GM18505 (cell line): ENCODE results near the gene KDM6A.
A peak's percentile ranks its signal among the peaks of the same experiment; 100 is the strongest.
"Not testable (repeated sequence)": the region's sequence is repeated elsewhere in the genome, so short reads cannot be mapped to it uniquely, and the experiment has no call there.

ENCODE experiments used
- ATAC-seq: cut with Tn5 transposase; IDR thresholded peaks from one replicate; pipeline ENCODE4 v1.9.1; 2021; ENCODE audit not compliant: unreplicated experiment
- POLR2A ChIP-seq: IDR thresholded peaks from 4 replicates; pipeline ENCODE4 v1.6.1; 2011; ENCODE audit warnings: borderline replicate concordance; ENCODE audit not compliant: insufficient read depth, insufficient read length; ENCODE audit errors: extremely low read depth

KDM6A gene

DNA sequence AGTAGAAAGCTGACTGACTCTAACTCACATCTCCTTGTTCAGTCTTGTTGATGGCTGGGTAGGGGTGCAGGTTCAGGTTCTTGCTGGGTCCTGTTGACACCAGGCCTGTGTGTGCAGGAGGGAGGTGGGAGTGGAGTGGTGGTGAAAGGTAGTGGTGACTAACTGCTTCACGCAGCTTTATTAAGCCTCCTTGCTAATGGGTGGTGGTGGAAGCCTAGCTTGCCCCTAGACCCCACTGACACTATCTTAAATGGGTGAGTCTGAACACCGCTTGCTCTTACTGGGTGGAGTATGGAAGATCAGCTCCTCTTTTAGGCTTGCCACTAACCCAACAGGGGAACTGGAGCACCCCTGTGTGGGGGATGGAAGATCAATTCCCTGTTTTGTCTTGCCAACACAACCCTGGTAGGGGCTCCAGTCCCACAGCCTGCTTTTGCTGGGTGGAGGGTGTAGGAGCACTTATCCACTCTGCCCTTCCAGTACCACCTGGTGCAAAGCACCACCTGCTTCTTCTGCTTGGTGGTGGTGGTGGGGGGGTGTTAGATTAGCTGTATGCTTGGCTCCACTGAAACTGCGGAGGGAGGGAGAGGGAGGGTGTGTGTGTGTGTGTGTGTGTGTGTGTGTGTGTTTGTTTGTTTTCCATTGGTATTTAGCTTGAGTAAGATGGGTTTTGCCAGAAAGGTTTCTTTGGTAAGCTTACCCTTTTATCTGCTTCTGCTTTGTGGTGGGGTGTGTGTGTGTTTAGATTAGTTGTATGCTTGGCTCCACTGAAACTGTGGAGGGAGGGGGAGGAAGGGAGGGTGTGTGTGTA lies 25.6 kb downstream of the KDM6A start:
- peak; percentile 38 for ATAC-seq
- TF ChIP-seq POLR2A, result no peak

DNA sequence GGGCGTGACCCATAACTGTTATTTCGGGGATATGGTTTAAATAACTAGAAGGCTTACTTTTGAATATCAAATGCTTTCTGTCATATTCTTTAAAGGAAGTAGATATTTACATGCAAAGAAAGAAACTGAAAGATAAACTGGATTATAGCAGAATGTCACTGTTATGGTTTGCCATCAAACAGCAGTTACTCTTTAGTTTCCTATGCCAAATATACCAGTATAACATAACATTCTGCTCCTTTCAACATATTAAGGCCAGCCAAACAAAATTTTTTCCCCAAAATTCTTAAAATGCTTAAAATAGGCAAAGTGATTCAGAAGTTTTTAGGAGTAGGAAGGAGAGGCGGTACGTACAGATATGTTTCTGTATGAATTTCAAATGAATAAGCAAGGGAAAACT lies 27.0 kb downstream of the KDM6A start:
- no peak for TF ChIP-seq POLR2A
- ATAC-seq, result no peak

DNA sequence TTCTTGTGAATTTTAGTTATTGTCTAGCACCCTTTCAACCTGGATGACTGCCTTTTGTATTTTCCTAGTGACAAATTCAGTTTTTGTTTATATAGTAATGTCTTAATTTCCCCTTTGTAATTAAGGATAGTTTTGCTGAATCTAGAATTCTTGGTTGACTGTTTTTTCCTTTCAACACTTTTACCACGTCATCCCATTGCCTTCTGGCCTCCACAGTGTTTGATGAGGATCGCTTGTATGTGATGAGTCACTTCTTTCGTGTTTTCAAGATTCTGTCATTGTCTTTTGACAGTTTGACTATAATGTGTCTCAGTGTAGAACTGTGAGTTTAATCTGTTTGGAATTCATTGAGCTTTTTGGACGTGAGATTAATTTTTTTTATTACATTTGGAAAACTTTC lies 30.1 kb downstream of the KDM6A start:
- ATAC-seq, result no peak
- TF ChIP-seq POLR2A, result no peak

DNA sequence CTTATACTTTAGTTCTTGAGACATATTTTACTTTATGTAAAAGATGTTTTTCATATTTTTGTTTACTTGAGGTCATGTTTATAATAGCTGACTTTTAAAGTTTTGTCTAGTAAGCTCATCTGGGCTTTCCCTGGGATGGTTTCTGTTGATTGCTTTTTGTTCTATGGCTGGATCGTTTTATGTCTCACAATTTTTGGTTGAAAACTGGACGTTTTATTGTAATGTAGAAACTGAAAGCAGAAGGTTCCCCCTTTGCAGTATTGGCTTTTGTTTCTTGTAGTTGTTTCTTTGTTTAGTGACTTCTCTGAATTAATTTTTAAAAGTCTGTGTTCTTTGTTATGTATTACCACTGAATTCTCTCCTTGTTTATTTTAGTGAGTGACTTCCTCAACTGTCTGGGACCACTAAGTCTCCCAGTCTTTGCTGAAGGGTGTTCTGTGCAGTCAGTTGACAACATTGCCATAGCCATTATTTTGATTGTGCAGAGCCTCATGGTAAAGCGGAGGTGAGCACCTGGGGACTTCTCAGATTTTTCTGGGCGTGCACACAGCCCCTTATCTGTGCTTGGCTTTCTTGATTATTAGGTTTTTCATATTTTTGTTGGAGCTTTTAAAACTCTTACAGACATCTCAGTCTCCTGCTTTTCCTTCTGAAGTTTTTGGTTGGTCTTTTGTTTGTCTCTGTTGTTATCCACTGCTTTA lies 31.0 kb downstream of the KDM6A start:
- ATAC-seq, result no peak
- no peak for TF ChIP-seq POLR2A

DNA sequence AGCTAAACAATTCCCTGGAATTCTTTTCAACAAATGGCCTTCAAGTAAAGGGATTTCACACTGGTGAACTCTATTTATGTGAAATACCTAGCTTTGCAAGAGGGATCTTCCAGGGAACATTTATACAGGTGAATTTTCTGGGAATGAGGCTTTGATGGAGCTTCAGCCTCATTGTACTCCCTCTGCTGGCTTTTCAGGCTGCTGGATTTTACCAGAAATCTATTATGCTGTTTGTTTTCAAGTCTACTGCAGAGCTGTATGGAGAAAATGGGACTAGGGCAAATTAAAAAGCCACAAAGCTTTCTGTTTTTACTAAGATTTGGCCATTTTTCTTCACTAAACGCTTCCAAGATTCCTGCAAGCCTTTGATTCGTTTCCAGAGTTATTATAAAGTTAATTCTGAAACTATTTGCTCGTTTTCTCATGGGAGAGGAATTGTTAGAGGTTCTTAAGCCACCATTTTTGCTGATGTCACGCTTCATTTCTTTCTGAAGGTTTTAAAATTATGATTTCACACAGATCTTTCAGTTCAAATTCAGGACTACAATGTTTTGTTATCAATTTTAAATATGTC lies 31.6 kb downstream of the KDM6A start:
- no peak for TF ChIP-seq POLR2A
- no peak for ATAC-seq

DNA sequence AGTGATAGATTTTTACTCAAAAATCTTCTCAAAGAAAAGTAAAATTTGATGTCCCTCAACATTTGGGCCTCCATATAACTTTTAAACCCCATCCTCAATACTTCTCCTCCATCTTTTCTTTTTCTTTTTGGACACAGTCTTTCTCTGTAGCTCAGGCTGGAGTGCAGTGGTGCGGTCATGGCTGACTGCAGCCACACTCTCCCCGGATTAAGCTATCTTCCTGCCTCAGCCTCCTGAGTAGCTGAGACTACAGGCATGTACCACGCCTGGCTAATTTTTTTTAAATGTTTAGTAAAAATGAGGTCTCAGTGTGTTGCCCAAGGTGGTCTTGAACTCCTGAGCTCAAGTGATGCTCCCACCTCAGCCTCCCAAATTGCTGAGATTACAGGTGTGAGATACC lies 33.1 kb downstream of the KDM6A start:
- TF ChIP-seq POLR2A, result no peak
- no peak for ATAC-seq

DNA sequence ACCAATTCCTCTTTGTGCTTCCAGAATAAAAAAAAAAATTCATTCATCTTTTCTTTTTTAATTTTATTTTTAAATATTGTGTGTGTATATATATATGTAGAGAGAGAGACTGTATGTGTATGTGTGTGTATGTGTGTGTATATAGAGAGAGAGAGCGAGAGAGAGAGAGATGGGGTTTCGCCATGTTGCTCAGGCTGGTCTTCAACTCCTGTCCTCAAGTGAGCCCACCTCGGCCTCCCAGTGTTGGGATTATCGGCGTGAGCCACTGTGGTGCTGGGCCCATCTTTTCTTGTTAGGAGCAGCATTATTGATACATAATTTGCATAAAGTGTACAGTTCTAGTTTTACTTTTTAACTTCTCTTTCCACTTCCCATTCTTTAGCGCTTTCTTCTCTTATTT lies 33.6 kb downstream of the KDM6A start:
- TF ChIP-seq POLR2A, result no peak
- ATAC-seq, result no peak

- TF ChIP-seq POLR2A, result no peak
- no peak for ATAC-seq
Observed at GRCh38 chrX:44908153-44908552, 35.2 kb downstream of the KDM6A start.

GRCh38 chrX:44908827-44909226 lies 35.8 kb downstream of the KDM6A start:
- no peak for TF ChIP-seq POLR2A
- no peak for ATAC-seq

- not testable (repeated sequence) for ATAC-seq
Observed at GRCh38 chrX:44910508-44910907, 37.5 kb downstream of the KDM6A start.

DNA sequence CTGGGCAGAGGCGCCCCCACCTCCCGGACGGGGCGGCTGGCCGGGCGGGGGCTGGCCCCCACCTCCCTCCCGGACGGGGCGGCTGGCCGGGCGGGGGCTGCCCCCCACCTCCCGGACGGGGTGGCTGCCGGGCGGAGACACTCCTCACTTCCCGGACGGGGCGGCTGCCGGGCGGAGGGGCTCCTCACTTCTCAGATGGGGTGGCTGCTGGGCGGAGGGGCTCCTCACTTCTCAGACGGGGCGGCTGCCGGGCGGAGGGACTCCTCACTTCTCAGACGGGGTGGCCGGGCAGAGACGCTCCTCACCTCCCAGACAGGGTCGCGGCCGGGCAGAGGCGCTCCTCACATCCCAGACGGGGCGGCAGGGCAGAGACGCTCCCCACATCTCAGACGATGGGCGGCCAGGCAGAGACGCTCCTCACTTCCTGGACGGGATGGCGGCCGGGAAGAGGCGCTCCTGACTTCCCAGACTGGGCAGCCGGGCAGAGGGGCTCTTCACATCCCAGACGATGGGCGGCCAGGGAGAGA lies 38.1 kb downstream of the KDM6A start:
- not testable (repeated sequence) for ATAC-seq

DNA sequence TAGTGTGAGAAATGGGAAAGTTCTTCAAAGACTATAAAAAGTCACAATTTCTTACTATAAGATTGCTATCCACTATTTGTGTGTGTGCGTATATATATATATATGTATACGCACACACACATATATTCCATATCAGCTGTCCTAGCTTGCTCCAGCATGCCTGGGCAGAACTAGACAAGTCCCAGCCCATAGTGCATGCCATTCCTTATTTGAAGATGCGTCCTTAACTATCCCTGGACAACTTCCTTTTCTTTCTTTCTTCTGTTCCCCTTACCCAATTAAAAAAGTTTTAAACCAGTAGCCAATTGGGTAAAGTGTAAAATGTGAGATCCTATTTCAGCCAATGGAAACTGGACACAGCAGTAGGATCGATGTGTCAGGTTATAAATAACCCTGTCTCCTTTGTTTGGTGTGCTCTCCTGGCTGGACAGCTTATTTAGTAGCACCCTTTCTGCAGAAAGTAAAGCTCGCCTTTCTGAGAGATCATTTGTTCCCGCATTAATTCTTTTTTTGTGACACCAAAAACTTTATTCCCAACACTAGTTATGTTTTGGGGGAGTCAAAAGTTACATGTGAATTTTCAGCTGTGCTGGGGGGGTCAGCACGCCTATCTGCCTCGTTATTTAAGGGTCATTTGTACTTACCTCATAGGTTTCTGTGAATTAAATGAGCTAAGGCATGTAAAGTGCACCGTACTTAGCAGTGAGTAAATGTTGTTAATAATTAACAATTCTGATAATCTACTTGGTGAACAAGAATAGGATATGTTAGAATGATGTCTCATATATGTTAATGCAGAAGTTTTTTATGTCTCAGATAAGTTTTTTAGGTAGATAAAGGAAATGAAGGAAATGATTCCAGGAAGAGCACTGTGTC lies 40.9 kb downstream of the KDM6A start:
- ATAC-seq, result no peak
- TF ChIP-seq POLR2A, result no peak

- no peak for TF ChIP-seq POLR2A
- ATAC-seq, result no peak
Observed at GRCh38 chrX:44914532-44915198, 41.7 kb downstream of the KDM6A start.

DNA sequence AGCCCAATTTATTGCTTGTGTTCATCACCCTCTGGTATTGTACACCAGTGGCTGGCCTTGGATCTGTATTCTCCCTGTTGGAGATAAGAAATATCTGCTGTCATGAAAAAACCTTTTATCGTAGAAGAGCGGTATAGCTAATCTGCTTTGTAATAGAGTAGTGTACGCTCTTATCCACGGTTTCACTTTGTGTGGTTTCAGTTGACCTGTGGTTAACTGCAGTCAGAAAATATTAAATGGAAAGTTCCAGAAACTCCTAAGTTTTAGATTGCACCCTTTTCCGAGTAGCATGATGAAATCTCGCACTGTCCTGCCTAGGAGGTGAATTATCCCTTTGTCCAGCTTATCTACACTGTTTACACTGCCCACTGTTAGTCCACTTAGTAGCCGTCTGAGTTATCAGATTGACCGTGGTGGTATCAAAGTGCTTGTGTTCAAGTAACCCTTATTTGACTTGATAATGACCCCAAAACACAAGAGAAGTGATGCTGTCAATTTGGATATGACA lies 42.4 kb downstream of the KDM6A start:
- TF ChIP-seq POLR2A, result no peak
- ATAC-seq, result no peak
